GM18502 (cell line): Measurements from ENCODE around the gene HERC2.

ENCODE experiments used
- ATAC-seq: cut with Tn5 transposase; IDR thresholded peaks from one replicate; pipeline ENCODE4 v1.9.1; 2021; ENCODE audit warnings: mild to moderate bottlenecking; ENCODE audit not compliant: unreplicated experiment, poor library complexity

HERC2 gene

DNA sequence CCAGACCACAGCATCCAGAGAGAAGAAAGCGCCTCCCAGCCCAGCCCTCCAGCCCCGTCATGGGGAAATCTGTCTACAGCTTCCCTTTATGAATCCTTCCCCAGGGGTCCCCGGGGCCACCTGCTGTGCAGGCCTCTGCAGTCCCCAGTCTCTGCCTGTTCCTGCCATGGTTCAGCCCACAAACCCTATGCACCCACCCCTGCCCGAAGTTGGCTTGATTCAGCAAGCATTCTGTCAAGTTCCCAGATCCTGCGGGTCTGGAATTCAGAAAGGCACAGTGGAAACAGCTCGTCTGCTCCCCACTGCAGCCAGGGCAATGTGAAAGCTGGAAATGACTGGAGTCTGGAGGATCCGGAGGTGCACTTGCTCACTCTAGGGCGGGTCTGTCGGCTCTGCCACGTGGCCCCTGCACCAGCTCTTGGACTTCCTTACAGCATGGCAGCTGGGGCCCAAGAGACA, 220.0 kb downstream of the HERC2 start:
- ATAC-seq, result no peak

DNA sequence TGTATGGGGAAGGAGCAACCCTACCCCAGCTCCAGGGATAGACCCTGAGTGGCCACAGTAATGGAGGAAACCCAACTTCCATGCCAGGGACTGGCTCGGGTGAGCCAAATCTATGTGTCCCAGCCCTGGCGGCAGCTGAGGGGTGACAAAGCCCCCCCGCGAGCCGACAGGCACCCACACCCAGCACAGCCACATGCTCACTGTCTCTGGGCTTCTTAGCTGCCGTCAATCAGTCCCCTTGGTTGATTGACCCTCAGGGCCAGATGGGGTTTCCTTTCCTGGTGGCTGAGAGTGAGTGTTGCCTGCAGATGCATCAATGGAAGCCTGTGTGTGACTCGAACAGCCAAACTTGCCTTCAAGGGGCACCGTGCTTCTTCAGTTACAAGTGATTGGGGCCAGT, 220.8 kb downstream of the HERC2 start:
- ATAC-seq, result no peak

- ATAC-seq, result no peak
These were observed 221.3 kb downstream of the HERC2 start for GRCh38 chr15:28100516-28101195.

- ATAC-seq, result no peak
These were observed 222.3 kb downstream of the HERC2 start for GRCh38 chr15:28099555-28100140.

- peak; percentile 21 for ATAC-seq
These were observed 223.0 kb downstream of the HERC2 start, which contains the start of gene OCA2 for GRCh38 chr15:28098766-28099554. Gene OCA2 (minus strand): TSS chr15:28099315. CDS start chr15:28081874, 17,441 bp downstream.

GRCh38 chr15:28098360-28098765, 223.6 kb downstream of the HERC2 start:
- ATAC-seq, result no peak

GRCh38 chr15:28097656-28098359, 224.2 kb downstream of the HERC2 start:
- ATAC-seq, result no peak

DNA sequence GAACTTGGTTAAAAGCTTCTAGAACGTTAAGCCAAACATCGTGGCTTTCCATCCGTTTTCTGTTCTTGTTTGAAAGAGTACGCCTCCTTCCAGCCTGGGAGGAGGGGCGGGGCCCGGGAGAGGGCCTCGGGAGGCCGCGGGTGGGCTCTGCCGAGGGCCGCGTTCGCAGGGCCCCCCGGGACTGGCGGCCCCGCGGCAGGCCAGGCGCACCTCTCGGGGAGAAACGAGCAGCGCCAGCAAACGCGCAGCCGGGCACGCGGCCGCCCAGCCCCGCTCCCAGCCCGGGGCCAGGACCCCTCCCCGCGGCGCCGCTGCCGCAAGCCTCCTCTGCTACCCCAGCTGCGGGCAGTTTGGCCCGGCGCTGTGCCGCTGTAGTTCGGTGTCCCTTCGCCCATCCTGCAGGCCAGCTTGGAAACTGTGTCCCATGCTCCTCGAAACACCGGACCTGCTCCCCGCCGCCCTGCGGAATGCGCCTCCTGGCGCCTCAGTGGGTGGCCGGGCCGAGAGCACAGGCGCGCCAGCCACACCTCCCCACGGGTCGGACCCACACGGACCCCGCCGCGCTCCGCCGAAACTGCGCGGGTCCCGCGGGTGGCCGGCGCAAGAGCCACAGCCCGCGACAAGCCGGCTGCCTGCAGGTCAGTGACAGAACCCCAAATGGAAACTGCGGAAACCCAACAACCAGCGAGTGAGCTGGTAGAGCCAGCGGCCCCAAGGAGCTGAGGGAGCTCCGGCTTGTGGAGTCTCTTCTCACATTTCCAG, 225.1 kb downstream of the HERC2 start:
- no peak for ATAC-seq

GRCh38 chr15:28096411-28096669, 225.6 kb downstream of the HERC2 start:
- no peak for ATAC-seq

GRCh38 chr15:28094732-28095521, 227.1 kb downstream of the HERC2 start:
- ATAC-seq, result no peak

GRCh38 chr15:28093752-28094535, 228.0 kb downstream of the HERC2 start:
- no peak for ATAC-seq

DNA sequence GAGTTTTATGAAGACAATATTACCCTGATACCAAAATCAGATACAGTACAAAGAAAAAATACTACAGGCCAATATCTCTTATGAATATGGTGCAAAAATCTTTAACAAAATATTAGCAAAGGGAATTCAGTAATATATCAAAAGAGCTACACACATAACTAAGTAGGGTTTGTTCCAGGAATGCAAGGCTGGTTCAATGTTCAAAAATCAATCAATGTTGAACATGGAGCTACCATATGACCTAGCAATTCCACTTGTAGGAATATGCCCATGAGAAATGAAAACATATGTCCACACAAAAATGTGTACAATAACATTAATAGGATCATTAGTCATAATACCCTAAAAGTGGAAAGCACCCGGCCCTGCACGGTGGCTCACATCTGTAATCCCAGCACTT, 230.7 kb downstream of the HERC2 start:
- ATAC-seq, result no peak

DNA sequence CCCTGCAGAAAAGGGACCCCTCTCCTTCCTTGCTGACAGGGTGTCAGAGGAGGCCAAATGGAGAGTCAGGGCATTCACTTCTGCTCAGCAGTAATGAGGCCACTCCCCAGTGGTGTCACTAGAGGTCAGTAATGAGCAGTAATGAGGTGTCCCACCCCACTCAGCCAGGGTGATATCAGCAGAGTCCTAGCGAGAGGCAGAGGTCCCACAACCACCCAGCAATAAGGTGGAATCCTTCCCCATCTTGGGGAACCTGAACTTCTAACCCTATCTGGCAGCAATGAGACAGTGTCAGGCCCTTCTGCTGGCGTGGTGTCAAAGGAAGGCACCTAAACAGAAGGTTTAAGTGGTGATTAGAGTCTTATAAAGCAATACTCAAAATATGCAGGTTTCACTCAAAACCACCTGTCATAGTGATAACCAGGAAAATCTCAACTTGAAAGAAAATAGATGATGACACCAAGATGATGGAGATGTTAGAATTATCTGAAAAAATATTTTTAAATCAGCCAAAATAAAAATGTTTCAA, 235.7 kb downstream of the HERC2 start:
- ATAC-seq, result peak; percentile 99

DNA sequence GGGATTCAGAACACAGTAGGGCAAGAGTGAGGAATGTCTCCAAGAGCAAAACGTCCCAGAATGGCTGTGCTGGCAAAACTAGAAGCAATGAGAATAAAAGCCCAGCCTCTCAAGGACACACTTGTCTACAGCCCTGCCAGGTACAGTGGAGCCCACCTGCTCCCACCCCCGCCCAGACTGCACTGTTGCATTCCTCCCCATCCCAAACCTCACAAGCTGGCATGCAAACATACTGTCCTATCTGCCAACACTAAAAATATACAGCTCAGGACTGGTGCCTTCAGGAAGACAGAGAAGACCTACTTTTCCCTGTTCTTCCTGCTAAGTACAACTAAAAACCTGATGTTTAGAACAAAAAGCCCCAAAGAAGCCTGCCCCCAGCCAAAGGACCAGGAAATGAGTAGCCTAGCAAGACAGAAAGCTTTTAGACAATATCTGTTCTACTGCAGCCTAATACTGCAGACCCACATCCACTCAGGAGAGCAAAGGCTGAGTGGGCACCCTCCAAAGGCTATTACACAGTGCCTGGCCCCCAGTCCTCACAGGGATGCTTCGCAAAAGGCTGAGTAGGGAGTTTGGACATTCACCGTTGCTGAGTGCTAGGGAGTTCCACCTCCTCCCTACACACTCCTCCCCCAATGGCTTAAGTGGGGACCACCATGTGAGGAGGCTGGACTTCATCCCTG, 236.3 kb downstream of the HERC2 start:
- ATAC-seq, result peak; percentile 25

DNA sequence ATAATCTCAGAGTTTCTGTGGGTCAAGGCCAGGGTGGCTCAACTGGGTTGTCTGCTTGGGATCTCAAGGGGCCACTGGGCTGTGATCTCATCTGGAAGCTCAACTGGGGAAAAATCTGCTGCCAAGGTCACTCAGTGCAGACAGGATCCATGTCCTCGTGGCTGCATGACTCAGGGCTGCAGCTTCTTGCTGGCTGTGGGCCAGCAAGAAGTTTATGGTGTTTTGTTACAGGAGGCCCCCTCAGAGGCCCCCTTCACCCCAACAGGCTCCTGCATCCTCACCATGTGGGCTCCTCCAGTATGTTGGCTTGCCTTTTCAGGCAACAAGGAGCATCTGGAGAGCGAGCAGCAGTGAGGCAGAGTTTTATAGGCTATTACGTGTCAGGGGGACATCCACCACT, 237.4 kb downstream of the HERC2 start:
- no peak for ATAC-seq

DNA sequence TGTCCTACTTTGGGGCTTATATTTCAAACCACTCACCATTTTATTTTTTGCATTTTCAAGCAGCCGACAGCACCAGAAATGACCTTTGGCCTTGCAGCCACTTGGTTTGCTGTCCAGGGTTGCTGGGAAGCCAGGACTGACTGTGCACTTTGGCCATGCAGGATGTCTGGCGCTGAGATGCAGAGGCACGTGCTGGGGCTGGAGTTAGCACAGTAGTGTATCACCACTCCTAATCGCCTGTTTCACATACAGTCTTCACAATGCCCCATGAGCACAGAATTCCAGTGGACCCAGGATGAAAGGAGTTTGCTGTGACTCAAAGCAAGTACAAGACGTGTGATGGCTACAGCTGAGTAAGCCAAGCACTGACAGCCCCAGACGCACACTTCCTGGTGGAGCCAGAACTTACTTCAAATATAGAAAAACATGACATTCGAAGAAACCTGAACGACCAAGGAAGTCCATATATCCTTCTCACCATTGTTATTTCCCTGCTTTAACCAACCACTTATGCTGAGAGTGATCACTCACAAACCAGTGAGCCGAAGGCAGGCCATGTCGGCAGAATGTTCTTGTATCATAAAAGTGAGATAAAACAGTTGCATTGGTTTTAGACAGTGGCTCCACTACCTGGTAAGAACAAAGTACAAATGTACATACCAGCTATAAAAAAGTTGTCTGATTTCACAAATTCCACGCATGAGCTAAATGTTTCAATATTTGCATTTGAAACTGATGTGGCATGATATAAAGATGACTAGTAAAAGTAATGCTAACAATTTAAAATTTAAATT, 238.9 kb downstream of the HERC2 start:
- ATAC-seq, result no peak

GRCh38 chr15:28081594-28081993, 240.4 kb downstream of the HERC2 start:
- no peak for ATAC-seq
